ENCODE measurements around the gene KCNRG.

Gene KCNRG

DNA sequence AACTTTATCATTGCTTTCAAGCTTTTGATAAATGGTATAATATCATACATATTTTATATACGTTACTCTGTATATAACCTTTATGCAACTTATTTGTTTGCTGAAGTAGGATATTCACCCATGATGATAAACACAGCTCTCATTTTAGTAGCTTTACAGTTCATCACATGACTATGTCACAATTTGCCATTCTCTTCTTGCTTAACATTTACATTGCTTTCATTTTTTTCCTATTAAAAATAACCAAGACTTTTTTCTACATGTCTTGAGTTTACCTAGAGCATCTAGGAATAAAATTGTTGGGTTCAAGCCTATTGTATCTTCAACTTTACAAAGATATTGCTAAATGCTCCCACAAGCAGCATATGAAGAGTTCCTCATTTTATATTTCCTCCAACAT, 54.0 kb downstream of the KCNRG start:
- Mint-ChIP-seq H3K27me3 (no peaks in the 10 kb centered on the region), H3K9me3 (no peaks in the 10 kb centered on the region), H3K4me1 (peaks cover 18% of the 10 kb centered on the region), H3K27ac (ENCODE audit: low read depth) (no peak overlapping the region), H3K4me3 (no peak overlapping the region), H3K36me3 (ENCODE audit: insufficient read depth) (peaks cover 13% of the 10 kb centered on the region)
- ATAC-seq (replicated peaks; ENCODE audit: extremely low read depth, poor library complexity, severe bottlenecking) (no peak), DNase-seq (ENCODE audit: low spot score in 2 of 2) (no peak)

DNA sequence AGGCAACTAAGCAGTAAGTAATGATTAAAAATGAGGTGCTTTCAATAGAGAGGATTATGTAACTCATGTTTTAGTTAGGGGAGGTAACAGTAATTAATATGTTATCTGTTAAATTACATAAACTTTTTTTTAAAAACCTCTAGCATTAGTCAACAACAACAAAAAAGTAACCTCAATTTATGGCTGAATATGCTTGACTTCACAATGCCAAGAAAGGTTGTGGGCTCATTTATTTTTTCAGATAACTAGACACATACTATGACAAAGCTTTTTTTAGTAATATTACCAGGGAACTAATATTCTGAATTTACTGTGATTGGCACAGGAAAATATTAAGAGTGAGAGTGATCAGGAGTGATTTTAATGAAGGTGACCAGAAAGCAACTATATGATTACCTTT, 54.9 kb downstream of the KCNRG start:
- no peak for DNase-seq (ENCODE audit: low spot score in 2 of 2)
- no peaks in the 10 kb centered on the region for H3K9me3 Mint-ChIP-seq
- ATAC-seq (replicated peaks; ENCODE audit: extremely low read depth, poor library complexity, severe bottlenecking): no peak

More for the DNA sequence above, 54.9 kb downstream of the KCNRG start:
- no peak overlapping the region for H3K27ac Mint-ChIP-seq (ENCODE audit: low read depth)
- H3K4me1 Mint-ChIP-seq: peaks cover 18% of the 10 kb centered on the region
- H3K27me3 Mint-ChIP-seq: no peaks in the 10 kb centered on the region
- no peak overlapping the region for H3K4me3 Mint-ChIP-seq
- H3K36me3 Mint-ChIP-seq (ENCODE audit: insufficient read depth): peaks cover 13% of the 10 kb centered on the region

Measured in central memory CD8-positive, alpha-beta T cell (primary cell).